22Rv1 (cell line): ENCODE data around the gene STAC.
"Not testable (repeated sequence)": the region's sequence is repeated elsewhere in the genome, so short reads cannot be mapped to it uniquely, and the experiment has no call there.

Experiments used
- H3K27ac ChIP-seq: fragments of 450-650 bp; 2 replicates; pipeline ENCODE4 v1.5.1; 2017
- CTCF ChIP-seq: fragments of 450-650 bp; IDR thresholded peaks from 2 replicates; pipeline ENCODE4 v1.5.1; 2017; ENCODE audit warnings: mild to moderate bottlenecking
- ZFX ChIP-seq: fragments of 450-650 bp; IDR thresholded peaks from 2 replicates; pipeline ENCODE4 v1.6.1; 2017; ENCODE audit warnings: antibody characterized with exemption, borderline replicate concordance

The STAC gene

GRCh38 chr3:36455406-36455805 is 75.1 kb downstream of the STAC start:
- no peak for TF ChIP-seq ZFX
- no peak for TF ChIP-seq CTCF
- H3K27ac ChIP-seq = no peak overlapping the region

GRCh38 chr3:36456784-36457183 is 76.5 kb downstream of the STAC start:
- TF ChIP-seq ZFX = no peak
- no peak for TF ChIP-seq CTCF
- no peak overlapping the region for H3K27ac ChIP-seq

GRCh38 chr3:36457667-36458066 is 77.4 kb downstream of the STAC start:
- H3K27ac ChIP-seq = no peak overlapping the region
- no peak for TF ChIP-seq CTCF
- no peak for TF ChIP-seq ZFX

- H3K27ac ChIP-seq = no peak overlapping the region
- TF ChIP-seq CTCF (no peak), ZFX (no peak)
Observed at GRCh38 chr3:36459177-36459576, 78.9 kb downstream of the STAC start.

GRCh38 chr3:36461597-36461996 is 81.3 kb downstream of the STAC start:
- TF ChIP-seq ZFX = no peak
- TF ChIP-seq CTCF = no peak
- no peak overlapping the region for H3K27ac ChIP-seq

- H3K27ac ChIP-seq = not testable (repeated sequence)
Observed at GRCh38 chr3:36472045-36472444, 91.7 kb downstream of the STAC start.

GRCh38 chr3:36475558-36475957 is 95.3 kb downstream of the STAC start:
- H3K27ac ChIP-seq = no peak overlapping the region
- TF ChIP-seq ZFX = no peak
- TF ChIP-seq CTCF = no peak

GRCh38 chr3:36476286-36476942 is 96.1 kb downstream of the STAC start:
- TF ChIP-seq CTCF = no peak
- no peak for TF ChIP-seq ZFX
- H3K27ac ChIP-seq = no peak overlapping the region
